Astrocyte (in vitro differentiated cells and primary cell): ENCODE measurements around the gene MTMR11.

ENCODE experiments used
- CTCF ChIP-seq: IDR thresholded peaks from 2 replicates; pipeline ENCODE4 v1.5.1; 2011; ENCODE audit warnings: low read depth, mild to moderate bottlenecking, inconsistent platforms, low read length, moderate library complexity; ENCODE audit not compliant: insufficient read depth
- EZH2 ChIP-seq: IDR thresholded peaks from 2 replicates; pipeline ENCODE4 v1.6.1; 2012; ENCODE audit warnings: mild to moderate bottlenecking, low read length, inconsistent platforms; ENCODE audit not compliant: insufficient read depth

- TF ChIP-seq EZH2 (no peak), CTCF (no peak)
Observed at GRCh38 chr1:149966405-149966804, 29.7 kb upstream of the MTMR11 start.
